Occipital lobe (tissue), 2 donors: ENCODE measurements around the gene BNC2. TPM values are rescaled to one million over a fixed set of nuclear protein-coding genes. Genes with fewer than 3 reads are reported as not detected.
"Not testable (repeated sequence)": the region's sequence is repeated elsewhere in the genome, so short reads cannot be mapped to it uniquely, and the experiment has no call there.

Source experiments
- DNase-seq: peaks from one replicate; lab custom pipeline; 2025; lab: John Stamatoyannopoulos, UW
- total RNA-seq: library from RNA; depleted of rRNA; stranded (reverse); fragments of >200 nt; gene quantifications from one replicate; pipeline ENCODE4 v1.2.3, GENCODE V29; 2014

Gene BNC2
- total RNA-seq, 1 donor from 2014 or later = 1.6 TPM

GRCh38 chr9:16509997-16510396, 360.5 kb downstream of the BNC2 start:
- no peak for DNase-seq

GRCh38 chr9:16505199-16505598, 365.3 kb downstream of the BNC2 start:
- no peak for DNase-seq

- DNase-seq = no peak
Measured at GRCh38 chr9:16501726-16502125, 368.7 kb downstream of the BNC2 start.

GRCh38 chr9:16501141-16501540, 369.3 kb downstream of the BNC2 start:
- DNase-seq = no peak

- no peak for DNase-seq
Measured at GRCh38 chr9:16500386-16500785, 370.1 kb downstream of the BNC2 start.

- DNase-seq = no peak
Measured at GRCh38 chr9:16499892-16500291, 370.6 kb downstream of the BNC2 start.

GRCh38 chr9:16496908-16497307, 373.6 kb downstream of the BNC2 start:
- no peak for DNase-seq

- DNase-seq = no peak
Measured at GRCh38 chr9:16487915-16488314, 382.6 kb downstream of the BNC2 start.

- no peak for DNase-seq
Measured at GRCh38 chr9:16485575-16486321, 384.7 kb downstream of the BNC2 start.

GRCh38 chr9:16485160-16485559, 385.3 kb downstream of the BNC2 start:
- DNase-seq = no peak

- no peak for DNase-seq
Measured at GRCh38 chr9:16484744-16485143, 385.7 kb downstream of the BNC2 start.

- no peak for DNase-seq
Measured at GRCh38 chr9:16484180-16484579, 386.3 kb downstream of the BNC2 start.

- DNase-seq = no peak
Measured at GRCh38 chr9:16482764-16483163, 387.7 kb downstream of the BNC2 start.

GRCh38 chr9:16480584-16480983, 389.9 kb downstream of the BNC2 start:
- DNase-seq = not testable (repeated sequence)

- DNase-seq = no peak
Measured at GRCh38 chr9:16475996-16476395, 394.5 kb downstream of the BNC2 start.

GRCh38 chr9:16475257-16475656, 395.2 kb downstream of the BNC2 start:
- no peak for DNase-seq

- DNase-seq = no peak
Measured at GRCh38 chr9:16469184-16469583, 401.3 kb downstream of the BNC2 start.

GRCh38 chr9:16461851-16462250, 408.6 kb downstream of the BNC2 start:
- DNase-seq = no peak

GRCh38 chr9:16461137-16461840, 409.2 kb downstream of the BNC2 start:
- DNase-seq = no peak

GRCh38 chr9:16460696-16461095, 409.8 kb downstream of the BNC2 start:
- DNase-seq = no peak

GRCh38 chr9:16459421-16460148, 410.9 kb downstream of the BNC2 start:
- no peak for DNase-seq

- DNase-seq = no peak
Measured at GRCh38 chr9:16458696-16459420, 411.6 kb downstream of the BNC2 start.
